ENCODE measurements around the gene TEX44.

DNA sequence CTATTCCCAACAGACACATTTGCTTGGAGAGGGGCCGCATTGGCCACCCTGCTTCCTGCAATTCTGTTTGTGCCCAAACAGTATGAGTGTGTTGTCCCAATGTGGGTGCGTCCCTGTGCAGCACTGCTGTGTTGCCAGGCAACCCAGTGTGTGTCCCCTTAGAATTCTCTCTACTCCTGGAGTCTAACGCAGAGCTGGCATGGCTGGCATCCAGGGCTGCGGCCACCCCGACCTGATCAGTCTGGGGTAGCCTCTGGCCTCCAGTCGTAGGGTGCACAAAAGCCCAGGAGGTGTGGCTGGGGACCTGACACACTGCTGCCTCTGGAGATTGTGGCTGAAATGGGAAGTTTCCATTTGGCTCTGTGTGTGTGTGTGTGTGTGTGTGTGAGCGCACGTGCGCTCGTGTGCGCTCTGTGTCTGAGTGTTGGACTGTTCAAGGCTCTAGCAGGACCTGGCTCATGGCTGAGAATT lies 48.0 kb downstream of the TEX44 start:
- TF ChIP-seq, protein P1, sequence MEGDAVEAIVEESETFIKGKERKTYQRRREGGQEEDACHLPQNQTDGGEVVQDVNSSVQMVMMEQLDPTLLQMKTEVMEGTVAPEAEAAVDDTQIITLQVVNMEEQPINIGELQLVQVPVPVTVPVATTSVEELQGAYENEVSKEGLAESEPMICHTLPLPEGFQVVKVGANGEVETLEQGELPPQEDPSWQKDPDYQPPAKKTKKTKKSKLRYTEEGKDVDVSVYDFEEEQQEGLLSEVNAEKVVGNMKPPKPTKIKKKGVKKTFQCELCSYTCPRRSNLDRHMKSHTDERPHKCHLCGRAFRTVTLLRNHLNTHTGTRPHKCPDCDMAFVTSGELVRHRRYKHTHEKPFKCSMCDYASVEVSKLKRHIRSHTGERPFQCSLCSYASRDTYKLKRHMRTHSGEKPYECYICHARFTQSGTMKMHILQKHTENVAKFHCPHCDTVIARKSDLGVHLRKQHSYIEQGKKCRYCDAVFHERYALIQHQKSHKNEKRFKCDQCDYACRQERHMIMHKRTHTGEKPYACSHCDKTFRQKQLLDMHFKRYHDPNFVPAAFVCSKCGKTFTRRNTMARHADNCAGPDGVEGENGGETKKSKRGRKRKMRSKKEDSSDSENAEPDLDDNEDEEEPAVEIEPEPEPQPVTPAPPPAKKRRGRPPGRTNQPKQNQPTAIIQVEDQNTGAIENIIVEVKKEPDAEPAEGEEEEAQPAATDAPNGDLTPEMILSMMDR (IDR thresholded peaks at IDR 0.05; ENCODE audit: insufficient read depth, low read length, poor library complexity, severe bottlenecking) = no peak
- no peak for TF ChIP-seq EZH2phosphoT487 (conservative IDR thresholded peaks at IDR 0.05; ENCODE audit: low read length)
